GM18511 (cell line): ENCODE measurements around the gene MORN1.

ENCODE experiments used
- ATAC-seq: cut with Tn5 transposase; IDR thresholded peaks from one replicate; pipeline ENCODE4 v1.9.1; 2021; ENCODE audit warnings: mild to moderate bottlenecking, moderate library complexity; ENCODE audit not compliant: unreplicated experiment

The MORN1 gene

DNA sequence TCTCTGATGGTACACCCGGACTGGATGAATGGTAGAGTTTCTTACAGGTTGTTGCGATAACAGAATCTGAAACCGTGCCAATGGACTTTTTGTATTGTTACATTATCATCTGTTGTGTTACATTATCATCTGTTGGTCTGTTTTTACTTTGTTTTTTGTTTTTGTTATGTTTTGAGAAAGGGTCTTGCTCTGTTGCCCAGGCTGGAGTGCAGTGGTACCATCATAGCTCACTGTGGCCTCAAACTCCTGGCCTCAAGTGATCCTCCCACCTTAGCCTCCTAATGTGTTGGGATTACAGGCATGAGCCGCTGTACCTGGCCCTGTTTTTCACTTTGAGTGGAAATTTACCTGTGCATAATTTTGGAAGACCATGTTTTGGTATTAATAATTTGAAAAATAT is 31.2 kb upstream of the MORN1 start:
- ATAC-seq: no peak

DNA sequence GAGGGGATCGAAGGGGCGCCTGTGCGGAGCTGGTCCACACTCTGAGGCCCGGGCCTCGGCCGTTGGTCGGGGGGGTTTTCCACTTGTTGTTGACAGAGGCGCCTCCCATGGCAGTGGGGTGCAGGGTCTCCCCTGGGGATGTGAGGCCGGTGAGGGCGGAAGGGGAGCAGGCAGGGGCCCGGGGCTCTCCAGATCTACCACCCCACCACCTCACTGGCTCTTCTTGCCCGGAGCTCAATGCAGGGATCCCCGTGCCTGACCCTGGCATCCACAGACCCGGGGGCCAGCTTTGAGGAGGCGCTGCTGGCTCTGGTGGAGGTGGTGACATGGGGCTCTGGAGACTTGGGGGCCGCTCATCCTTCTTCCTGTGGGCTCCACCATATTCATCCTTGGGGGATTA is 28.1 kb upstream of the MORN1 start:
- no peak for ATAC-seq

- ATAC-seq: no peak
Measured at GRCh38 chr1:2418791-2419320, 27.5 kb upstream of the MORN1 start.

- no peak for ATAC-seq
Measured at GRCh38 chr1:2417833-2418225, 26.5 kb upstream of the MORN1 start.

GRCh38 chr1:2417083-2417832 is 25.9 kb upstream of the MORN1 start:
- ATAC-seq: no peak

DNA sequence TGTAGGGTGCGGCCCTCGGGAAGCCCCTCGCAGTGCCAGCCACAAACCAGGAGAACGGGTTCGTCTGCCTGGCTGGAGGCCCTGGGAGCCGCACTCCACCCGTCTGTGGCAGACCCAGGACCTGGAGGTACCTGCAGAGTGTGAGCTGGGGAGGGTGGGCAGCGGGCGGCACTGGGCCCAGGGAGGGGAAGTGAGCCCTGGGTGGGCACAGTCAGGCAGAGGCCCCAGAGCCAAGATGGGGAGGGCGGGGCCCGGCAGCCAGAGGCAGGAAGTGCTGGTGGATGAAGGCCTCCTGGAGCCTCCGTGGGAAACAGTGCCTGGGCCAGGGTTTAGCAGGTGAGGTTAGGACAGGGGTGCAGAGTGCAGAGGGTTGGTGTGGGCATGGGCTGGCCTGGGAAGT is 25.0 kb upstream of the MORN1 start:
- no peak for ATAC-seq

DNA sequence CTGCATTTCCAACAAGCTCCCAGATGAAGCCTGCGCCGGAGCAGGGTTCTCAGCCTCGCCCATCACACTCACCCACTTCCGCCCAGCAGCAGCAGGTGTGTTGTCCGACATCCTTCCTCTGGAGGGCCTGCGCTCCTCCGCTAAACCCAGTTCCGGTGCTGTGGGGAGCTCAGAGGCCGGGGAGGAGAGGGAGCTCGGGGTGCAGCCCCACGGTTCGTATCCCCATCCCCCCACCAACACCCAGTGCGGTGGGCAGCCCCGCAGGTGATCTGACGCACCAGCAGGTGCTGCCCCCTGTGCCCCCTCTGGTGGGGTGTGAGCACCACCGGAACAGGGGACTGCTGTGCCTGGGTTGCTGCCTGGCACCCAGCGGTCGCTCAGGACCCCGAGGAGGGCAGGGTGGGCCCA is 24.5 kb upstream of the MORN1 start:
- ATAC-seq: no peak

DNA sequence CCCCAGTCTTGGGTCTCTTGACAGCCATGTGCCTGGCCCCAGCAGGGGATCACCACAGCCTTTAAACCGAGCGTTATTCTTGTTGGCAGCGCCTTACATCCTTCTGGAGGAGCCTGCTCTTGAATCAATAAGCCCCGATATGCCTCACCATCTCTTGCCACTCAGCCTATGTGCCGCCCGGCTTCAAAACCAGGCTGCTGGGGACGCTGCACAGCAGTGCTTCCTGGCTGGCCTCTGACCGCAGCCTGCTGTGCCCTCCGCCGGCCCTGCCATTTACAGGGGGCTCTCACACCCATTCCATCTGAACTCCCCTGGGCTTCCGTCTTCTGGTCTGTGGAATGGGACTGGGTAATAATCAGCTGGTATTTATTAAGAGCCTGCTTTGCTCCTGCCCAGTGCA is 24.0 kb upstream of the MORN1 start:
- ATAC-seq: no peak

GRCh38 chr1:2414297-2414958 is 23.1 kb upstream of the MORN1 start:
- no peak for ATAC-seq

- peak; percentile 13 for ATAC-seq
Measured at GRCh38 chr1:2413495-2414296, 22.3 kb upstream of the MORN1 start.

GRCh38 chr1:2412773-2413494 is 21.6 kb upstream of the MORN1 start:
- ATAC-seq: peak; percentile 25

DNA sequence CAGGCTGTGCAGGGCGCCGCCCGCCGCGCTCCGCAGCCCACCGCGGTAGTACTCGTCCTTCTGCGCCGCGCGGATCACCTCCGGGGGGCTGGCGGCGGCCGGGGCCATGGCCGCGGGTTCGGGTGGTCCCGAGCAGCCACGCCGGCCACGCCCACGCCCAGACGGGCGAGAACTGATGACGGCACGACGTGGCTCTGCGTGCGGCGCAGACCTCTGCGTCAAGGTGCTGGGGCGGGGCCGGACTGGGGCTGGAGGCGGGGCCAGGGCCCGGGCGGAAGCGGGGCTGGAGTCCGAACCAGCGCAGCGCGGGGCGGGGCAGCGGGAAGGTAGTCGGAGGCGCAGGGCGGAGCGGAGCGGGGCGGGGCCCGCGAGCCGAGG is 21.0 kb upstream of the MORN1 start, which contains the start of gene PEX10:
TSS of gene PEX10 (minus strand) at position 170 of the 378 bp plus-strand sequence. CDS start at position 108, 62 bp downstream.
- ATAC-seq: peak; percentile 84

DNA sequence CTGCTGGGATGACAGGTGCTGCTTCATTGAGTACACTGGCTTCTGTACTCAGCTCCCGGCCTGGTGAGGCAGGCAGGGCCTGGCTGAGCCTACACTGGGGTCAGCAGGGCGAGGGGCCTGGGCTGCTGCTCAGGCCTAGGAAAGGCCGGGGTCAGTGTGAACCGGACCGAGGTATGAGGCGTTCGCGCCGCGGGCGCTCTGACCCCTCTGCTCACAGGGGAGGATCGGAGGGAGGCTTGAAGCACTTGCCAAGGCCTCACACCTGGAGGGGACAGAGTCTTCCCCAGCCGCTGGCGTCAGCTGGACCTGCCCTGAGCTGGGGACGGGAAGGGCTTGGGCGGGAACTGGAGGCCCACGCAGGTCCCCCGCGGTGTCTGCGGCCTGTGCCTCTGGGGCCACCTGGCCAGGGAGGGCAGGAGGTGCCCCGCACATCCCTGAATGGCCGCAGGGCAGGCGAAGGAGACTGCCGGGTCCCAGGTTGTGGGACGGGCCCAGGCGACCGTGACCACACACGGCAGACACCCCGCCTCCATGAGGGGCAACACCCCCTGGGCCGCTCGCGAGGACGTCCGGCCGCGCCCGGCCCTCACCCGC is 20.5 kb upstream of the MORN1 start:
- ATAC-seq: peak; percentile 33

- no peak for ATAC-seq
Measured at GRCh38 chr1:2409745-2410144, 18.4 kb upstream of the MORN1 start.

DNA sequence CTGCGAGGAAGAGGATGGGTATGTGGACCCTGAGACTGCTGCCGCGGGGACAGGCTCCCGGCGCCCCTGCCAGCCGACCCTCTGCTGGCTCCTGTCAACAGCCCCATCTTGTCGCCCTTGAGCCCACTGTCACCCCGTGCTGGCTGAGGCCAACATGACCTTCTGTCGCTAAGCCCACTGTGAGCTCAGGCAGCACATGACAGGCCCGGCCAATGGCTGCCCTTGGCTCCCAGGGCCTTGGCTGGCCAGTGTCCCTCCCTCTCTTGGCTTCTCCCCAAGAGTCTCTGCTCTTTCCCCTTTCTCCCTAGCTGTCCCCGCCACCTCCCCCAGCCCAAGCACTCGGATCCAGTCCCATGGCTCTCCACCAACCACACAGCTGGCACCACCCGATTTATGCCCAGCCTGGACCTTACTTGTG is 17.5 kb upstream of the MORN1 start:
- ATAC-seq: no peak

DNA sequence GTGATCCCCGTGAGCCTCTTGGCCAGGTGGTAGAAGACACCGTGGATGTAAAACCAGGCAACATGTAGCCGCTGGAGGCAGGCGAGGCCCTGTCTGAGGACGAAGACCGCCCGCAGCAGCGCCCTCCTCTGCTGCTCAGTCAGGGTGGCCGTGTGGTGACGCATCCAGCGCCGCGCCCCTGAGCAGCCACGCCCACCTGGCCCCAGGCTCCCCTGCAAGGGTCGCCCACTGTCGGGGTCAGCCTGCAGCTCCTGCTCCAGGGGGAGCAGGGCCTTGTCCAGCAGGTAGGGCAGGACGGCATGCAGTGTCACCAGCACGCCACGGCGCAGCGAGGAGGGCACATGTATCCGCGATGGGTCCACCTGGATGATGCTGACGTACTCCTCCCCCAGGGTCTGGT is 17.1 kb upstream of the MORN1 start:
- ATAC-seq: no peak

DNA sequence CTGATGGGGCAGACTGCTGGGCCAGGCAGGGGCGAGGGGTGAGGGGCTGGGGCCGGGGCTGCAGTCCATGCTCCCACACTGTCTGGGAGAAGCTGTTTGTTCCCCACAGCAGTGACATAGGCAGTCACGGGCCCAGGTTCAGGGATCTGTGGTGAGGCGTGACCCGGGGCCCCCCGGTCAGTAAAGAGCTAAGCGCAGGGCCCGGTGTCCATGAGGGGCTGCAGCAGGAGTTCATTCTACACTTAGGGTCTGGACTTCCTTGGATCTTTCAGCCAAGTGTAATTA is 16.6 kb upstream of the MORN1 start:
- ATAC-seq: no peak

GRCh38 chr1:2407166-2407990 is 16.0 kb upstream of the MORN1 start:
- no peak for ATAC-seq

- no peak for ATAC-seq
Measured at GRCh38 chr1:2406451-2407041, 15.2 kb upstream of the MORN1 start.
